ENCODE data around the gene CCT6B. TPM values are rescaled to one million over a fixed set of nuclear protein-coding genes. Genes with fewer than 3 reads are reported as not detected.

CCT6B gene
- total and polyA plus RNA-seq, 9 of the 15 experiments (the other 6 are each of a cell fraction or from before 2014, with no cell fraction given): 0.25 to 0.91 (median 0.58) TPM

DNA sequence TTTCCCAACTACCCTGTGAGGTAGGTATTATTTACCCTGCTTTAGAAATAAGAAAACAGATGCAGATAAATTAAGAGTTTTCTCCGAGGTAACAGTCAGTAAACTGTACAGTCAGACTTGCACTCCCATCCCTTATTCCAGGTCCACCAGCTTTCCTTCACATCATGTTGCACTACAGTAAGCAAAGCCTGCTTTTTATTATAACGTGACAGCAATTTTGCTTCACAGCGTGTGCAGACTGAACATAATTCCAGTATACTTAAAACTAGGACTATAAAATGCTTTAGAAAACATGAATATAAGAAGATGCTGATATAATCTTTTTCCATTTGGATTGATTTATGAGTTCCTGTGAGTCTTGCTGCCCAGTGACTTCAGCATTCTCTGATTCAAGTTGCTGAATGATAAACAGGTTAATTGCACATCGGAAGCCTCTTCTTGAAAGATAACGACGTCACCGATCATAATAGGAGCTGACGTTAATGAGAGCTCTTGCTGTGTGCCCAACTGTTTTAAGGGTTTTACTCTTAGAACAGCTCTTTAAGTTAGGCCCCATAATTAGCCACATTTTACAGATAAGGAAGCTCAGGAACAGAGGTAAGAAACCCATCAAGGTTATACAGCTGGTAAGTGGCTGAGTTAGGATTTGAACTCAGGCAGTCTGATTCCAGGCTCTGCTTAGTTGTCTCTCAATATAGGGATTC is 20.4 kb upstream of the CCT6B start (continued):
- TF ChIP-seq, protein P1, sequence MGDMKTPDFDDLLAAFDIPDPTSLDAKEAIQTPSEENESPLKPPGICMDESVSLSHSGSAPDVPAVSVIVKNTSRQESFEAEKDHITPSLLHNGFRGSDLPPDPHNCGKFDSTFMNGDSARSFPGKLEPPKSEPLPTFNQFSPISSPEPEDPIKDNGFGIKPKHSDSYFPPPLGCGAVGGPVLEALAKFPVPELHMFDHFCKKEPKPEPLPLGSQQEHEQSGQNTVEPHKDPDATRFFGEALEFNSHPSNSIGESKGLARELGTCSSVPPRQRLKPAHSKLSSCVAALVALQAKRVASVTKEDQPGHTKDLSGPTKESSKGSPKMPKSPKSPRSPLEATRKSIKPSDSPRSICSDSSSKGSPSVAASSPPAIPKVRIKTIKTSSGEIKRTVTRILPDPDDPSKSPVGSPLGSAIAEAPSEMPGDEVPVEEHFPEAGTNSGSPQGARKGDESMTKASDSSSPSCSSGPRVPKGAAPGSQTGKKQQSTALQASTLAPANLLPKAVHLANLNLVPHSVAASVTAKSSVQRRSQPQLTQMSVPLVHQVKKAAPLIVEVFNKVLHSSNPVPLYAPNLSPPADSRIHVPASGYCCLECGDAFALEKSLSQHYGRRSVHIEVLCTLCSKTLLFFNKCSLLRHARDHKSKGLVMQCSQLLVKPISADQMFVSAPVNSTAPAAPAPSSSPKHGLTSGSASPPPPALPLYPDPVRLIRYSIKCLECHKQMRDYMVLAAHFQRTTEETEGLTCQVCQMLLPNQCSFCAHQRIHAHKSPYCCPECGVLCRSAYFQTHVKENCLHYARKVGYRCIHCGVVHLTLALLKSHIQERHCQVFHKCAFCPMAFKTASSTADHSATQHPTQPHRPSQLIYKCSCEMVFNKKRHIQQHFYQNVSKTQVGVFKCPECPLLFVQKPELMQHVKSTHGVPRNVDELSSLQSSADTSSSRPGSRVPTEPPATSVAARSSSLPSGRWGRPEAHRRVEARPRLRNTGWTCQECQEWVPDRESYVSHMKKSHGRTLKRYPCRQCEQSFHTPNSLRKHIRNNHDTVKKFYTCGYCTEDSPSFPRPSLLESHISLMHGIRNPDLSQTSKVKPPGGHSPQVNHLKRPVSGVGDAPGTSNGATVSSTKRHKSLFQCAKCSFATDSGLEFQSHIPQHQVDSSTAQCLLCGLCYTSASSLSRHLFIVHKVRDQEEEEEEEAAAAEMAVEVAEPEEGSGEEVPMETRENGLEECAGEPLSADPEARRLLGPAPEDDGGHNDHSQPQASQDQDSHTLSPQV (IDR thresholded peaks at IDR 0.05): peak; percentile 63; the same call in 1 of the 2 replicates
- peak; percentile 89 for TF ChIP-seq EP300 (IDR thresholded peaks at IDR 0.05; ENCODE audit: low read length)
- TF ChIP-seq JUN (IDR thresholded peaks at IDR 0.05; ENCODE audit: borderline replicate concordance, low read depth, low read length): peak; percentile 52; the same call in 1 of the 2 replicates
- TF ChIP-seq JUN (CRISPR knock-in tag; IDR thresholded peaks at IDR 0.05; ENCODE audit: borderline replicate concordance): peak; percentile 67; the same call in 1 of the 2 replicates
- TF ChIP-seq, protein P2, sequence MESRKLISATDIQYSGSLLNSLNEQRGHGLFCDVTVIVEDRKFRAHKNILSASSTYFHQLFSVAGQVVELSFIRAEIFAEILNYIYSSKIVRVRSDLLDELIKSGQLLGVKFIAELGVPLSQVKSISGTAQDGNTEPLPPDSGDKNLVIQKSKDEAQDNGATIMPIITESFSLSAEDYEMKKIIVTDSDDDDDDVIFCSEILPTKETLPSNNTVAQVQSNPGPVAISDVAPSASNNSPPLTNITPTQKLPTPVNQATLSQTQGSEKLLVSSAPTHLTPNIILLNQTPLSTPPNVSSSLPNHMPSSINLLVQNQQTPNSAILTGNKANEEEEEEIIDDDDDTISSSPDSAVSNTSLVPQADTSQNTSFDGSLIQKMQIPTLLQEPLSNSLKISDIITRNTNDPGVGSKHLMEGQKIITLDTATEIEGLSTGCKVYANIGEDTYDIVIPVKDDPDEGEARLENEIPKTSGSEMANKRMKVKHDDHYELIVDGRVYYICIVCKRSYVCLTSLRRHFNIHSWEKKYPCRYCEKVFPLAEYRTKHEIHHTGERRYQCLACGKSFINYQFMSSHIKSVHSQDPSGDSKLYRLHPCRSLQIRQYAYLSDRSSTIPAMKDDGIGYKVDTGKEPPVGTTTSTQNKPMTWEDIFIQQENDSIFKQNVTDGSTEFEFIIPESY (CRISPR knock-in tag; IDR thresholded peaks at IDR 0.05): no peak
- peak; percentile 52; the same call in 1 of the 2 replicates for TF ChIP-seq NFE2 (IDR thresholded peaks at IDR 0.05; ENCODE audit: low read depth)
- TF ChIP-seq SMARCA4 (IDR thresholded peaks at IDR 0.05): peak; percentile 86
- TF ChIP-seq LEF1 (IDR thresholded peaks at IDR 0.05): peak; percentile 66; the same call in 1 of the 2 replicates
- TF ChIP-seq GATA2 (CRISPR knock-in tag; IDR thresholded peaks at IDR 0.05): peak; percentile 71
- peak; percentile 89 for TF ChIP-seq TEAD4 (IDR thresholded peaks at IDR 0.05; ENCODE audit: low read length)
- TF ChIP-seq TEAD4 (CRISPR knock-in tag; IDR thresholded peaks at IDR 0.05; ENCODE audit: borderline replicate concordance): no peak
- TF ChIP-seq SIRT6 (IDR thresholded peaks at IDR 0.05; ENCODE audit: low read depth, low read length): no peak
- TF ChIP-seq CBFA2T2 (conservative IDR thresholded peaks at IDR 0.05): peak; percentile 77
- 0 out of 2 replicates have a peak, but pooled peaks have one; percentile 15 for TF ChIP-seq NFATC3 (IDR thresholded peaks at IDR 0.05)
- TF ChIP-seq STAT5A (IDR thresholded peaks at IDR 0.05; ENCODE audit: borderline replicate concordance, low read length): peak; percentile 74
- 0 out of 2 replicates have a peak, but pooled peaks have one; percentile 6 for TF ChIP-seq FOXJ2 (tag; IDR thresholded peaks at IDR 0.05)
- peak; percentile 75 for TF ChIP-seq JUND (IDR thresholded peaks at IDR 0.05; ENCODE audit: borderline replicate concordance, low read depth, low read length)
- peak; percentile 52; the same call in 2 of the 3 replicates for TF ChIP-seq JUND (tag; IDR thresholded peaks at IDR 0.05; ENCODE audit: borderline replicate concordance, low read depth, low read length)
- peak; percentile 82 for TF ChIP-seq SOX6 (IDR thresholded peaks at IDR 0.05)
- TF ChIP-seq DPF2 (IDR thresholded peaks at IDR 0.05): peak; percentile 85
- TF ChIP-seq, protein P3, sequence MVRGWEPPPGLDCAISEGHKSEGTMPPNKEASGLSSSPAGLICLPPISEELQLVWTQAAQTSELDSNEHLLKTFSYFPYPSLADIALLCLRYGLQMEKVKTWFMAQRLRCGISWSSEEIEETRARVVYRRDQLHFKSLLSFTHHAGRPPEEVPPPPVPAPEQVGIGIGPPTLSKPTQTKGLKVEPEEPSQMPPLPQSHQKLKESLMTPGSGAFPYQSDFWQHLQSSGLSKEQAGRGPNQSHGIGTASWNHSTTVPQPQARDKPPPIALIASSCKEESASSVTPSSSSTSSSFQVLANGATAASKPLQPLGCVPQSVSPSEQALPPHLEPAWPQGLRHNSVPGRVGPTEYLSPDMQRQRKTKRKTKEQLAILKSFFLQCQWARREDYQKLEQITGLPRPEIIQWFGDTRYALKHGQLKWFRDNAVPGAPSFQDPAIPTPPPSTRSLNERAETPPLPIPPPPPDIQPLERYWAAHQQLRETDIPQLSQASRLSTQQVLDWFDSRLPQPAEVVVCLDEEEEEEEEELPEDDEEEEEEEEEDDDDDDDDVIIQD (CRISPR knock-in tag; IDR thresholded peaks at IDR 0.05): no peak
- TF ChIP-seq MBD2 (IDR thresholded peaks at IDR 0.05; ENCODE audit: borderline replicate concordance, low read depth): peak; percentile 58; the same call in 1 of the 2 replicates
